ENCODE data around the gene LRRC31.

DNA sequence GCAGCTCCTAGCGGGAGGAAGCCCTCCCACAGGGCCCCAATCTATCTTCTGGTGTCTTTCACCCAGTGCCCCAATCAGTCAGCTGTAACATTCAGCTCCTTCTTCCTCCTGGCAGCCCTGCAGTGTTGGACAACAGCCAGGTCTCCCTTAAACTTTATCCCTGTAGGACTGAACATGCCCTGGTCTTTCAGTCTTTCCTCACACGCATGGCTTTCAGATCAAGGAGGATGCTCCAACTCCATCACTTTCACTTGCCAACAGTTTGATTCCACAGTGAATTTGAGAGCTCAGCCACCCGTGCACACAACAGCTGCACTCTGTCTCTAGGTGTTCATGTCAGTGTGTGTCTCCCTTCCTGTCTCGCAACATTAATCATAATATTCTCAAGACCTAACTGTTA is 28.6 kb downstream of the LRRC31 start:
- TF ChIP-seq, protein P1, sequence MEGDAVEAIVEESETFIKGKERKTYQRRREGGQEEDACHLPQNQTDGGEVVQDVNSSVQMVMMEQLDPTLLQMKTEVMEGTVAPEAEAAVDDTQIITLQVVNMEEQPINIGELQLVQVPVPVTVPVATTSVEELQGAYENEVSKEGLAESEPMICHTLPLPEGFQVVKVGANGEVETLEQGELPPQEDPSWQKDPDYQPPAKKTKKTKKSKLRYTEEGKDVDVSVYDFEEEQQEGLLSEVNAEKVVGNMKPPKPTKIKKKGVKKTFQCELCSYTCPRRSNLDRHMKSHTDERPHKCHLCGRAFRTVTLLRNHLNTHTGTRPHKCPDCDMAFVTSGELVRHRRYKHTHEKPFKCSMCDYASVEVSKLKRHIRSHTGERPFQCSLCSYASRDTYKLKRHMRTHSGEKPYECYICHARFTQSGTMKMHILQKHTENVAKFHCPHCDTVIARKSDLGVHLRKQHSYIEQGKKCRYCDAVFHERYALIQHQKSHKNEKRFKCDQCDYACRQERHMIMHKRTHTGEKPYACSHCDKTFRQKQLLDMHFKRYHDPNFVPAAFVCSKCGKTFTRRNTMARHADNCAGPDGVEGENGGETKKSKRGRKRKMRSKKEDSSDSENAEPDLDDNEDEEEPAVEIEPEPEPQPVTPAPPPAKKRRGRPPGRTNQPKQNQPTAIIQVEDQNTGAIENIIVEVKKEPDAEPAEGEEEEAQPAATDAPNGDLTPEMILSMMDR (conservative IDR thresholded peaks at IDR 0.05; ENCODE audit: low read depth, low read length): no peak
- no peak for TF ChIP-seq EZH2 (IDR thresholded peaks at IDR 0.05; ENCODE audit: borderline replicate concordance, low read depth, low read length, poor library complexity, severe bottlenecking)

Measured in A673 (cell line).